HEK293T (cell line): ENCODE results near the gene RBM28.

ENCODE experiments used
- CTCF ChIA-PET: fragments of 350-600 bp; formaldehyde crosslinking; extraction: SDS; loops from one replicate; lab custom pipeline; 2021; ENCODE audit warnings: antibody characterized with exemption, inconsistent platforms; lab: Yijun Ruan, JAX
- POLR2A ChIA-PET: fragments of 350-600 bp; formaldehyde crosslinking; extraction: SDS; loops from one replicate; lab custom pipeline; 2020; ENCODE audit warnings: antibody characterized with exemption, inconsistent platforms; lab: Yijun Ruan, JAX
- DNase-seq: peaks from one replicate; pipeline ENCODE4 v3.0.0; 2012; ENCODE audit warnings: mixed read lengths; ENCODE audit errors: extremely low spot score
- ARNT ChIP-seq: fragments of 450-650 bp; IDR thresholded peaks from 2 replicates; pipeline ENCODE4 v1.6.1; 2017; ENCODE audit warnings: mild to moderate bottlenecking
- BHLHE40 ChIP-seq: fragments of 450-650 bp; IDR thresholded peaks from 2 replicates; pipeline ENCODE4 v1.6.1; 2016; ENCODE audit warnings: mild to moderate bottlenecking, moderate library complexity, borderline replicate concordance
- CTBP1 ChIP-seq: fragments of 450-650 bp; IDR thresholded peaks from 2 replicates; pipeline ENCODE4 v1.6.1; 2016; ENCODE audit warnings: borderline replicate concordance
- ELF4 ChIP-seq: fragments of 450-650 bp; IDR thresholded peaks from 2 replicates; pipeline ENCODE4 v1.6.1; 2017; ENCODE audit warnings: antibody characterized with exemption
- FOXA1 ChIP-seq: fragments of 450-650 bp; IDR thresholded peaks from 2 replicates; pipeline ENCODE4 v1.6.1; 2016; ENCODE audit warnings: mild to moderate bottlenecking
- FOXK2 ChIP-seq: fragments of 450-650 bp; IDR thresholded peaks from 2 replicates; pipeline ENCODE4 v1.6.1; 2016; ENCODE audit warnings: mild to moderate bottlenecking
- FOXM1 ChIP-seq: fragments of 450-650 bp; IDR thresholded peaks from 2 replicates; pipeline ENCODE4 v1.6.1; 2017; ENCODE audit warnings: mild to moderate bottlenecking, borderline replicate concordance
- HDGF ChIP-seq: fragments of 450-650 bp; IDR thresholded peaks from 2 replicates; pipeline ENCODE4 v1.6.1; 2017; ENCODE audit warnings: antibody characterized with exemption, borderline replicate concordance
- L3MBTL2 ChIP-seq: fragments of 450-650 bp; conservative IDR thresholded peaks from 2 replicates; pipeline ENCODE4 v1.6.1; 2016; ENCODE audit warnings: mild to moderate bottlenecking
- LEF1 ChIP-seq: fragments of 450-650 bp; IDR thresholded peaks from 2 replicates; pipeline ENCODE4 v1.6.1; 2017; ENCODE audit warnings: mild to moderate bottlenecking, borderline replicate concordance
- NFRKB ChIP-seq: fragments of 450-650 bp; IDR thresholded peaks from 2 replicates; pipeline ENCODE4 v1.6.1; 2016; ENCODE audit warnings: mild to moderate bottlenecking, moderate library complexity
- PKNOX1 ChIP-seq: fragments of 450-650 bp; IDR thresholded peaks from 2 replicates; pipeline ENCODE4 v1.6.1; 2016
- SP1 ChIP-seq: fragments of 450-650 bp; IDR thresholded peaks from 2 replicates; pipeline ENCODE4 v1.6.1; 2017
- SUZ12 ChIP-seq: fragments of 450-650 bp; IDR thresholded peaks from 2 replicates; pipeline ENCODE4 v1.6.1; 2016; ENCODE audit warnings: mild to moderate bottlenecking
- TARDBP ChIP-seq: fragments of 450-650 bp; IDR thresholded peaks from 2 replicates; pipeline ENCODE4 v1.6.1; 2016
- ZNF384 ChIP-seq: fragments of 450-650 bp; IDR thresholded peaks from 2 replicates; pipeline ENCODE4 v1.6.1; 2016

RBM28 gene

GRCh38 chr7:128381161-128381821 lies 37.6 kb upstream of the RBM28 start:
- TF ChIP-seq FOXK2 (no peak), HDGF (no peak), FOXA1 (no peak), ELF4 (no peak), L3MBTL2 (no peak), BHLHE40 (no peak), ARNT (no peak), CTBP1 (no peak), TARDBP (no peak), SUZ12 (no peak), FOXM1 (no peak), ZNF384 (no peak), SP1 (no peak), PKNOX1 (no peak), LEF1 (no peak), NFRKB (no peak)
- DNase-seq: peak; percentile 81
- POLR2A ChIA-PET: interaction anchor here (1.1 to 1.3 kb wide), 2 partner anchors 37 to 95 kb away, joined by 3 to 8 read pairs; partner anchors contain the start of genes METTL2B and RBM28
- CTCF ChIA-PET: interaction anchor here (0.6 to 3.7 kb wide), 33 partner anchors 8 to 233 kb away, joined by 3 to 36 read pairs (median 5); partner anchors contain the start of genes HILPDA and RBM28

- TF ChIP-seq TARDBP (no peak), ELF4 (no peak), CTBP1 (no peak), SUZ12 (no peak), PKNOX1 (no peak), FOXK2 (no peak), ARNT (no peak), ZNF384 (no peak), FOXA1 (no peak), L3MBTL2 (no peak), NFRKB (no peak)
- no peak for DNase-seq
- POLR2A ChIA-PET: interaction anchor here (1.1 to 1.3 kb wide), 2 partner anchors 36 to 96 kb away, joined by 3 to 8 read pairs; partner anchors contain the start of genes METTL2B and RBM28
- CTCF ChIA-PET: interaction anchor here (0.7 to 3.7 kb wide), 23 partner anchors 8 to 233 kb away, joined by 3 to 36 read pairs (median 5); partner anchors contain the start of genes HILPDA and RBM28
Measured at GRCh38 chr7:128380483-128381106, 36.9 kb upstream of the RBM28 start.

DNA sequence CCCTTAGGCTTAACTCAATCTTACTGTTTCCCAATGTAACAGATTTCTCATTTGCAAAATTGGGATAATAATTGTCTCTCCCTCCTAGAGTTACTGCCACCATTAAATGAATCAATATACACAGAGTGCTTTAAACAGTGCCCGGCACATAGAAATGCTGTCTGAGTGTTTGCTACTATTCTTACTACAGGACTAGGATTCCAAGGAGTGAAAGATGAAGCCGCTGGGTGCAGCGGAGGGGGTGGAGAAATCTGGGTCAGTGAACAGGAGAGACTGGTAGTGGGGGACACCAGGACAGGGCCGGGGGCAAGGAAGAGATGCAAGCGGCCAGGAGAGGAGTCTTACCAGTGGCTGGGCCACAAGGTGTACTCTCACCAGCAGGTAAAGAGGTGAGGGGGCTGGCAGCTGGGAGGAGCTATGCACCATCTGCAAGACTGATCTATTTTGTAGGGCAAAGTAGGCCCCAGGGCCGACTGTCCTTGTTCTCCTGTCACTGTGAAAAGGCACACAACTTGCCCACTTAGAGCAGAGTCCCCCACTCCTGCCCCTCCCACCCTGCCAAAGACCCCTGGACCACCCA lies 36.3 kb upstream of the RBM28 start:
- CTCF ChIA-PET: interaction anchor here (0.8 to 3.7 kb wide), 13 partner anchors 10 to 74 kb away, joined by 3 to 36 read pairs (median 6); partner anchors contain the start of gene RBM28
- TF ChIP-seq TARDBP: no peak
- TF ChIP-seq ZNF384: no peak
- TF ChIP-seq ELF4: no peak
- TF ChIP-seq NFRKB: no peak
- no peak for TF ChIP-seq FOXK2
- no peak for TF ChIP-seq BHLHE40
- no peak for TF ChIP-seq ARNT
- no peak for TF ChIP-seq FOXM1
- no peak for TF ChIP-seq HDGF
- POLR2A ChIA-PET: no interaction called here
- no peak for DNase-seq

DNA sequence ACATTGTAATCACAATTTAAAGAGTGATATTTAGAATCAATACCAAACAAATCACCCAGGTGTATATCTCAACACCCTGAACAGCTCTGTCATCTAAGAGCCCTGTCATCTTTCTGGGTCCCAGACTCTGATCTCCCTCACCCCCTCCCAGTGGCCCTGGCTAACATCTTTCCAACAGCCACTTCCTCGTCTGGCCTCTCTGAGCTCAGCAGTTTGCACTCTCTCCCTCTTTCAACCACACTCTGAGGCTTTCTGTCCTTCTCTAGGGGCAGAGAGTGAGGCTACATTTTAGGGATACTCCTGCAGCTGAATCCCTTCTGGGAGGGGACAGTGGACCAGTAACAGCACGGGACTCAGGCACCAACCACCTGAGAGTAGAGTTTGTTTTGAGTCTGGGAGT lies 34.9 kb upstream of the RBM28 start:
- ChIA-PET CTCF (interaction anchor here (0.5 to 1.6 kb wide), 6 partner anchors 10 to 35 kb away, joined by 3 to 7 read pairs (median 4); partner anchors contain the start of gene RBM28), POLR2A (no interaction called here)
- no peak for TF ChIP-seq PKNOX1
- TF ChIP-seq SP1: no peak
- TF ChIP-seq SUZ12: no peak
- TF ChIP-seq HDGF: no peak
- TF ChIP-seq BHLHE40: no peak
- TF ChIP-seq ZNF384: no peak
- DNase-seq: no peak

- no peak for DNase-seq
- CTCF ChIA-PET: no interaction called here
- TF ChIP-seq ZNF384: no peak
- TF ChIP-seq BHLHE40: no peak
- no peak for TF ChIP-seq ELF4
- TF ChIP-seq FOXA1: no peak
- no peak for TF ChIP-seq SP1
- no peak for TF ChIP-seq PKNOX1
- TF ChIP-seq FOXK2: no peak
- TF ChIP-seq SUZ12: no peak
- no peak for TF ChIP-seq L3MBTL2
- no peak for TF ChIP-seq CTBP1
- POLR2A ChIA-PET: no interaction called here
Measured at GRCh38 chr7:128376077-128376476, 32.4 kb upstream of the RBM28 start.
